Stimulated activated CD8-positive, alpha-beta memory T cell treated with anti-CD3 and anti-CD28 coated beads, Interleukin-4, amount 100 ng/mL, for 48 hours (primary cell): ENCODE measurements around the gene SLC4A3.
A peak's percentile ranks its signal among the peaks of the same experiment; 100 is the strongest.

ENCODE experiments used
- DNase-seq: peaks from one replicate; pipeline ENCODE4 v3.0.0-alpha.2; 2020

SLC4A3 gene

GRCh38 chr2:219627103-219628100, at the start of gene SLC4A3:
Gene SLC4A3 (plus strand): TSS chr2:219627630. CDS start chr2:219627993, 363 bp downstream.
- DNase-seq: no peak

DNA sequence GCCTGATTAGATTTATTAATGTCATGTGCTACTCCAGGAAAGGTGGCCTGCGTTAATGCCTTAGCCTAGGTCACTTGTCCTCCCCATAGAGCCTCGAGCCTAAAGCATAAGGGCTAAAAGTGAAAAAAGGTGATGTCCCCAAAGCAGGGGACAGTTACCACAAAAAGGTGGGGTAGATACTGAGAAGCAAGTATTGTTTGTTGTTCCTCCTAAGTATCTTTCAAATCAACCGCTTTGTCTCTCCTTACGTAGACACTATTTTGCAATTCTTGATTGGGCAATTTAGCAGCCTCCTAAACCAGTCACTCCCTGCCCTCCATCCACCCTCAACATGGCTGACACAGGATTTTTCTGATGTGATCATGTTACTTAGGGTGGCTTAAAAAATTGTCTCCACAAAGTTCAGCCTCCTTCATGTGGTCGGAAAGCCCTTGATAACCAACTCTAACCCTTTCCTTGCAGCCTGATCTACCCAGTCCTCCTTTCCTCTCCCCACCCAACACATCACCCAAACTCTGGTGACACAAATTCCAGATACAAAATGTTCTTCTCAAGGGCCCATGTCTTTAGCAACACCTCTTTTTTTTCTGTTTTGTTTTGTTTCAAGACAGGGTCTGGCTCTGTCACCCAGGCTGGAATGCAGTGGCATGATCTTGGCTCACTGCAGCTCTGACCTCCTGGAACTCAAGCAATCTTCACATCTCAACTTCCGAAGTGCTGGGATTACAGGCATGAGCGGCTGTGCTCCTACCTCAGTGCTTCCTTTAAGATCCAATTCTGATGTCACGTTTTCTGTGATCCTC, 48.4 kb upstream of the SLC4A3 start:
- no peak for DNase-seq

DNA sequence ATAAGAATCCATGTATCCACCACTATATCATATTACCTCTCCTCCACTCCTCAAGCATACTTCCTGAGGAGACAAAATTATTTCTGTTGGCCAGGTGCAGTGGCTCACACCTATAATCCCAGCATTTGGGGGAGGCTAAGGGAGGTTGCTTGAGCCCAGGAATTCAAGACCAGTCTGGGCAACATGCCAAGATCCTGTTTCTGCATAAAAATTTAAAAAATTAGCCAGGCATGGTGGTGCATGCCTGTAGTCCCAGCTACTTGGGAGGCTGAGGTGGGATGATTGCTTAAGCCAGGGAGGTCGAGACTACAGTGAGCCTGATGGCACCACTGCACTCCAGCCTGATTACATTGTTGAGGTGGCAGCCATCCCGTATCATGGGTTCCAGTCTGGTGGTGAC, 46.1 kb upstream of the SLC4A3 start:
- no peak for DNase-seq

DNA sequence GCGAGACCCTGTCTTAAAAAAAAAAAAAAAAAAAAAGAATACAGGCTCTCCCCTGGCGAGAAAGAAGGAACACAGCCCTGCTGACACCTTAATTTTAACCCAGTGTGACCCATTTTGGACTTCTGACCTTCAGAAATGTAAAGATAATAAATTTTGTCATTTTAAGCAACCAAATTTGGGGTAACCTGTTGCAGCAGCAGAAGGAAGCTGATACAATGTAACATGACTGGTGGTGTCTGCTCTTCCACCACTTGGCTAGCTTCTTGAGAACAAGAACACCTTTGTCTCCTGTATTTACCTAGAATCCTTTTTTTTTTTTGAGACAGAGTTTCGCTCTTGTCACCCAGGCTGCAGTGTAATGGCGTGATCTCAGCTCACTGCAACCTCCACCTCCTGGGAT, 36.3 kb upstream of the SLC4A3 start:
- DNase-seq: no peak

GRCh38 chr2:219592736-219593135, 34.7 kb upstream of the SLC4A3 start:
- no peak for DNase-seq

DNA sequence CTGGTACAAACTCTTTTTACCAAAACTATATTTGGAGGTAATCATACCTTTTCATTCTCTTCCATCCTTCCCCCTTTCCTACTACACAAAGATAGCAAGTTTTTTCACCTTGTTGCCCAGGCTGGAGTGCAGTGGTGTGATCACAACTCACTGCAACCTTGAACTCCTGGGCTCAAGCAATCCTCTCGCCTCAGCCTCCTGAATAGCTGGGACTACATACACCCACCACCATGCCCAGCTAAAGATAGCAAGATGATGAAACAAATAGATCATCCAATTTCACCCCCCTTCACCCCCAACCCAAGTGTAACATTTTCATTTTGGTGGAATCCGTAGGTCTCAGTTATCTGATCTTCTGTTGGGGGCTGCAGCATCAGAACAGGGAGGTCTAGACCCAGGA, 34.3 kb upstream of the SLC4A3 start:
- DNase-seq: no peak

DNA sequence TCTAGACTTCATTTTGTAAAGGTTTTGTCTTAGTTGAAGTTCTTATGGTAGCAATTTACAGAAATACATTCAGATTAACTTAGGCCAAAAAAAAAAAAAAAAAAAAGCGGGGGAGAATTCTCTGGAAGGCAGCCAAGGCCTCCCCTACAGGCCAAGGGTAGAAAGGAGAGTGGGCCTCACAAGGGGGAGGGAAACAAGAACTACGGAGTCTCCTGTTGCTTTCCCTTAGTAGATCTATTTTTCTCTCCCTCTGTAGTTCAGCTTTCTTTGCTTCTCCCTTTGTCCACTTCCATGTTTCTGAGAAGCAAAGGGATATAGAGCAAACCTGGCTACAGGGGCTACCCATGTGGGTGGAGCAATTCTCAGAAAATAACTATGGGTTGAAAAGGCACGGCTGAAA, 32.2 kb upstream of the SLC4A3 start:
- DNase-seq: no peak

DNA sequence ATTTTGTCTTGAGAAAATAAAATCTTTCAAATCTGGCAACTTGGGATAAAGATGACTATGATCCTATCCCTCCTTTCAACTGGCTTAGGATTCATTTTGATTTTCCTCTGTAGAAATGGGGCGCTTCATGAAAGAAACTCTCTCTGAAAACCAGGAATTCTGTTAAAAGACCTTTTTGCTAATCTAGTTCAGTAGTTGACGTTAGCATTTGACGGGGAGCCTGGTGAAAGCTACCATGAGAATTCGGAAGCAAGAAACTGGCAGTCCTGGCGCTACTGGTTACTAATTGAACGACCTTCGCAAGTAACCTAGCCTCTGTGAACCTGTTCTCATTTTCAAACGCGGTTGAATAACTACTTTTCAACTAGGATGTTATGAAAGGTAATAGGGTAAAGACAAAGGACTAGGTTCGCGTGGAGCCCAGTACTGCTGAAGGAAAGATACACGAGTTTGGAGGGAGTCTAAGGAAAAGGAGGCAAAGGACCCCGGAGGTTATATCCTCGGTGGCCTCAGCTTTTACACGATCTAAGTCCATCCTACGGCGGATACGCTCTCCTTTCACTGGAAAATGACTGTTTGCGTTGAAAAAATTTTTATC, 30.4 kb upstream of the SLC4A3 start:
- no peak for DNase-seq

DNA sequence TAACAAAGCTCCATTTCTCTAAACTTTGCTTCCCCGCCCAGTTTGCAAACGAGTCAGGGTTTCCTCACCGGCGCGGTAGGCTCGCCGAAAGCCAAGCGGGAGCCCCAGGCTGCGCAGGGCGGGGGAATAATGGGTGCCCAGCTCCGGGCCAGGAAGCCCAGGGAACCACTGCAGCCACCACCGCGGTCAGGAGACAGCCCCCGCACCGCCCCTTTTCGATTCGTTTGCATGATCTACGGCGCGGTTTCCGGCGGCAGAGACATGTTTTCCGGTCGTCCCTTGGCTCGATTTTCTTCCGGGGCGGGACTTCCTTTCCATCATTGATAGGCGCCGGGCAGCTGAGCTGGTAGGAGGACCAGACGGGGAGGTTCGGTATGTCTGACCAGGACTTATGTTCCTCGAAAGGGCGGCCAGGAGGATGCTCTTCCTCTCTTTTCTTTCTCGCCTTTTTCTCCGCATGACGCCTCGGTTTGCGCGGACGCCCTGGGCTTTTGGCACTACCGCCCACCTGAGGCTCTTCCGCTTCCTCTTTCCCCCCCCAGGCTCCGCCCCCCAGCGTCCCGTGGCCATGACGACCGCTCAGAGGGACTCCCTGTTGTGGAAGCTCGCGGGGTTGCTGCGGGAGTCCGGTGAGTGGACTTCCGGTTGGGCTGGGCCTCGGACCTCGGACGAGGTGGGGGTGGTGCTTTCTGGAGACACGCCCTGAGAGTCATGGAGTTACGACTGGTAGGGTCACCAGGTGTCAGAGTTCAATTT, 29.7 kb upstream of the SLC4A3 start, which contains the start of gene STK11IP:
Gene STK11IP, plus strand, starts transcription at position 306 of the 756 bp plus-strand sequence. Its CDS starts 263 bp downstream, at position 569.
- DNase-seq: peak; percentile 94

DNA sequence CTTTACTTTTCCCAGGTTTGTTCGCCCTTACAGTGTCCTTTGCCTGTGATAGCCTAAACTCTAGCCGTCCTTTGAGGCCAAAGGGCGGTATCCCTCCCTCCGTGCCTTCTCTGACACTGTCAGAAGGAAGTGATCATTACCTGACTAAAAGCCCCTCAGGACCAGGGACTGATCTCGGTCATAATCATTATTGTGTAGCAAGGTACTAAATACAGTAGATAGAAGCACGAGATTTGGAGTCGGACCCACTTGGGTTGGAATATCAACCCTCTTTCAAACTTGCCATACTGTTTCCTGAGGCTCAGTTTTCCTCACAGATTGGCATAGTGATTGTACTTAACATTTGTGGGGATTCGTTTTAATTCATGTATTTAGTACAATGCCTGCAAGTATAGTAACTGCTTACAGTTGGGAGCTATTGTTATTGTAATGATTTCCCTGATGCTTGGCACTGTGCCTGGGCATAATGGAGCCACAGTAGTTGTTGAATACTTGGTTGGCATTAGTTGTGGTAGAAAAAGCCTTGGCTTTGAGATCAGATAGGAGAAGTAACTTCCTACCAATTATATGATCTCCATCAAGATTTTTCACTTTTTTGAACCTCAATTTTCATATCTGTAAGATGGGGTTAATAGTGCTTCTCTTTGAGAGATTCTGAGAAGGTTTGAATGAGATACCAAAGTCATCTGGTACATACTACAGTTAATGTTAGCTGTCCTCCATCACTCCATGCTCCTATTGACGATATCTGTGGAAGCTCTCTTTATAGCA, 28.9 kb upstream of the SLC4A3 start:
- no peak for DNase-seq

- DNase-seq: no peak
These were observed 23.7 kb upstream of the SLC4A3 start for GRCh38 chr2:219603771-219604170.

GRCh38 chr2:219605607-219605954, 21.8 kb upstream of the SLC4A3 start:
- no peak for DNase-seq

GRCh38 chr2:219607931-219608330, 19.5 kb upstream of the SLC4A3 start:
- no peak for DNase-seq

DNA sequence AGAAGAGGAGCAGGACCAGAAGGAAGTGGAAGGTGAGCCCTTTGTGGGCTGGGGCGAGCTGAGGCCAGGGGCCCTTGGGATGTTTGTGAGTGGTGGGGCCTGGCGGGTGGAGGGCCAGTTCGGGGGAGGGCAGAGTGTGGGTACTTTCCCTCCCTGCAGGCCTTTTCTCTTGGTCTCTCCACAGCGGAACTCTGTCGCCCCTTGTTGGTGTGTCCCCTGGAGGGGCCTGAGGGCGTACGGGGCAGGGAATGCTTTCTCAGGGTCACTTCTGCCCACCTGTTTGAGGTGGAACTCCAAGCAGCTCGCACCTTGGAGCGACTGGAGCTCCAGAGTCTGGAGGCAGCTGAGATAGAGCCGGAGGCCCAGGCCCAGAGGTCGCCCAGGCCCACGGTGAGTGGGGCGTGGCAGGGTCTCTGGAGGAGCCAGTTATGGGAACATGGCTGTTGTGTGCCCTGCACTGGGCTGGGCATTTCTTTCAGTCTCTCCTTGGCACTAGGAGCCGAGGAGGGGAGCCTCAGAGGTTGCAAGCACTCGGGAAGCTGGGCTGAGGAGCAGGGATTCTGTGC, 18.9 kb upstream of the SLC4A3 start:
- DNase-seq: no peak

DNA sequence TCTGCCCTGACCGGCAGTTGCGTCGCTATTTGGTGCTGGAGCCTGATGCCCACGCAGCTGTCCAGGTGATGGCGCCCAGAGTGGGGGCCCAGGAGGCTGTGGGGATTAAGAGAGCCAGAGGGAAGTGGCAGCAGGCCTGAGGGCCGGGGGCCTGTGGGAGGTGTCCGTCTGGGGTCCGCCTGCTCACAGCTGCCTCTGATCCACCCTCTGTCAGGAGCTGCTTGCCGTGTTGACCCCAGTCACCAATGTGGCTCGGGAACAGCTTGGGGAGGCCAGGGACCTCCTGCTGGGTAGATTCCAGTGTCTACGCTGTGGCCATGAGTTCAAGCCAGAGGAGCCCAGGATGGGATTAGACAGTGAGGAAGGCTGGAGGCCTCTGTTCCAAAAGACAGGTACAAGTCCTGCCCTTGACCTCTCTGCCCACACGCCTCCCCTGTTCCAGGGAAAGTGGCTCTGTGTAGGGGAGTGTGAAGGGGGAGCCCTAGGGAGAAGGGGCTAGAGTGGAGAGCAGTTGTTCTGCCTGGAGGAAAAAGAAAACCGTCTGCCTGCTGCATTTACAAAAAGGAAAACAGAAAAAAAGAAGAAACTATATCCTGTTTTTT, 18.2 kb upstream of the SLC4A3 start:
- DNase-seq: no peak

DNA sequence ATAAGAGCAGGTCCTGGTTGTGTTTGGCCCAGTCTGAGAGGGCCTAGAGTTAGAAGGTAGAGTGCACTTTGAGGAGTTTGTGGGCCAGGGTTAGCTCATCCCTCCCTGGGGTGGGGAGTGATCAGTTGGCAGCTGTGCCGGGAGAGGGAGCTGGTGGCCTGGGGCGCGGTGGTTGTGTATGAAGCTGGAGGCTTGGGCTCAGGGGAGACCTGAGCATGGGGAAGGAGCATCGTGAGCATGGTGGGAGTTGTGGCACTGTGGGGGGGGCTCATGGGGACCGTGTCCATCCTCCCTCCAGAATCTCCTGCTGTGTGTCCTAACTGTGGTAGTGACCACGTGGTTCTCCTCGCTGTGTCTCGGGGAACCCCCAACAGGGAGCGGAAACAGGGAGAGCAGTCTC, 16.1 kb upstream of the SLC4A3 start:
- no peak for DNase-seq

- DNase-seq: no peak
These were observed 15.4 kb upstream of the SLC4A3 start for GRCh38 chr2:219611866-219612576.

DNA sequence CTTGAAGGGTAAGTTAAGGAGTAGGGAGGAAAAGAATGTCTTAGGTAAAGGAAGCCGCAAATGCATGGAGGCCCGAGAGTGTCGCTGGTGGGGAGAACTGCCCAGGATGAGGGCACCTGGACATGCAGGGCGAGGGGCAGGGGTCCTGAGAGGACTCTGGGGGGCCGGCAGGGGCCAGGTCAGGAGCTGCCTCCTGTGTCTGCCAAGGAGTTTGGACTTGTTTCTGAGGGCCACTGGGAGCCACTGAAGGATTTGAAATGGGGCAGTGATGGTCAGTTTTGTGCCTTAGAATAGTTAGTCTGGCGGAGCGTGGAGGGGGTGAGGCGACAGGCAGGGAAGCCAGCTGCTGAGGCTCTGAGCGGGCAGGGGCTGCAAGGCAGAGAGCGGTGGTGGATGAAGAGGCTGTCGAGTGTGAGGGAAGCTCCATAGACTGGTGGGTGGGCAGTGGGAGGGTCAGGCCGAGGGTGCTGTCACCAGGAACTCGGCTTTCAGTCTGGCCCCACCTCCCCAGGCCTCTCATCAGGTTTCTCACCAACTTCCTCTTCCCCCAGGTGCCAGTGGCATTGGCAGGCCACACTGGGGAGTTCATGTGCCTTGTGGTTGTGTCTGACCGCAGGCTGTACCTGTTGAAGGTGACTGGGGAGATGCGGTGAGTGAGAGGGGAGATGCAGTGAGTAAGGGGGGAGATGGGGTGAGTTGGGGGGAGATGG, 14.7 kb upstream of the SLC4A3 start:
- no peak for DNase-seq

GRCh38 chr2:219613461-219614070, 13.9 kb upstream of the SLC4A3 start:
- DNase-seq: no peak
